ENCODE measurements around the gene FSTL1.

Gene FSTL1

DNA sequence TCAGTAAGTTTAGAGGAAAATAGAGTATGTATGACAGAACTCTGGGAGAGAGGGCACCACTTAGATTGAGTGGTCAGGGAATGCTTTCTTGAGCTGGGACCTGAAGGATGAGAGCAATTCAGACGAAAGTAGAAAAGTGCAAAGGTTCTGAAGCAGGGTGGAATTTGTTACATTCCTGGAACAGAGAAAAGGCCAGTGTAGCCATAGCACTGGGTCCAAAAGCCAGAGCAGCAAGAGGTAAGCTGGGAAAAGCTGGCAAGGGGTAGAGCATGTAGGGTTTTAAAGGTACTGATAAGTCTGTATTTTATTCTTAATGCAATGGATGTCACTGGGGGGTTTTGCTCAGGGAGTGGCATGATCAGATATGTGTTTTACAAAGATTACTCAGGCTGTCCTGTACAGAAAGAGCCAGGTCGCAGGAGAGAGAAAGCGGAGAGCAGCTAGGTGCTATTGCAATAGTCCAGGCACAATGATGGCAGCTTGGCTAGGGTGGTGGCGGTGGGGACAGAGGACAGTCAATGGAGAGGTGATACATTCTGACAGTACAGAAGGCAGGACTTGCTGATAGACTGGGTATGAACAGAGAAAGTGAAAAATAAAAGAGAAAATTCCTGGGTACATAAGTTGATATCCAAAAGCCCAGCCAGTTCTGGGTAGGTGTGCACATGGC, 17.0 kb downstream of the FSTL1 start:
- Mint-ChIP-seq H3K4me3 (no peak overlapping the region), H3K27ac (no peak overlapping the region), H3K4me1 (no peaks in the 10 kb centered on the region), H3K9me3 (no peaks in the 10 kb centered on the region), H3K27me3 (peaks cover 23% of the 10 kb centered on the region)
- DNase-seq (no peak), ATAC-seq (no peak)

DNA sequence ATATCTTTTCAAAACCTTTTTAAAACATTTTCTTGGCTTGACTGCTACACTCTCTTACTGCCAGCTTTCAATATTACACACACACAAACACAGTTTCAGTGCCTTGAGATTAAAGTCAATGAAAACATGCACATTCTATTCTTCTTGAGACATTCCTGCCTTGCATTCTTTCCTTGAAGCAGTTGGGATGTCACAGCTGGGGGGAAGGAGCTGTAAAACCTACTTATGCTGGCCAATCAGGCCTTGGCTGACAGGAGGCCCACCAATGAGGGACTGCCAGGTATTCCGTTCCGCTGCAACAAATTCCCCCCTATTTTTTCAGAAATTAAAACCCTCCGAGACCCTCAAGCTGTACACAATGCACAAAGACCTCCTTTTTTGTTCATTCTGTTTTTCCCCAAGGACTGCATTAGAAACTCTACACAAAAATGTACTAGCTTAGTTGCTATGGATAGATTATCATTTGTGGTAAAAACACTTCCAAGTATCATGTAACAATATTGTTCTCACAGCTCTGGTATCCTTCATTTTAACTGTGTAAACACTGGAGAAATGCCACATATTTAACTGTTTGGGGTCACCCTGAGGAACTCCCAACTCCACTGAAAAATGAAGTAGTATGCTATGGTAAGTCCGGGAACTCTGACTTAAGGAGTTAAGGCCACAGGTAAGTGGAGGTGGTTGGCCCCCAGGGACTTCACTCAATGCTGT, 18.5 kb downstream of the FSTL1 start:
- DNase-seq = no peak
- Mint-ChIP-seq H3K27me3 (peaks cover 23% of the 10 kb centered on the region), H3K27ac (no peak overlapping the region), H3K4me1 (no peaks in the 10 kb centered on the region), H3K4me3 (no peak overlapping the region), H3K9me3 (no peaks in the 10 kb centered on the region)
- no peak for ATAC-seq

DNA sequence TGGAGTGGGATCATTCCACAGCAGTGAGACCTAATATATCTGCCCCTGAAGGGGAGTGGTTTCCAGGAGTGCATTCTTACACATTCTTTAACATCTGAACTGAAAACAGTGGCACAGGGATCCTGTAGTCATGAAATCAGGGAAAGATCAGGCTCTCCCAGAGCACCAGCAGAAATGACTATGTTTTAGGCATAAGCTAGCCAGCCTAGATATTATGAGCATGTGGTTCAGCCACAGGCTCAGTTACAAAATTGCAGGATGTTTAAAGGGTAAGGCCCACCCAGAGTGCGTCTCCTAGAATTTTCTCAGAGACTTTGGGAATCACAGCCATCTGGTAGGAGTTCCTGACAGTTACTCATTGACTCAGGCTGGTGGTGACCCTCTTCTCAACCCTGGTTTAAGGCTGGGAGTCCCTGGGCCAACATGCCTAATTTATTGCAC, 20.9 kb downstream of the FSTL1 start:
- peaks cover 24% of the 10 kb centered on the region for H3K27me3 Mint-ChIP-seq
- no peaks in the 10 kb centered on the region for H3K9me3 Mint-ChIP-seq
- no peaks in the 10 kb centered on the region for H3K4me1 Mint-ChIP-seq
- no peak overlapping the region for H3K4me3 Mint-ChIP-seq
- no peak overlapping the region for H3K27ac Mint-ChIP-seq
- ATAC-seq (no peak), DNase-seq (no peak)

DNA sequence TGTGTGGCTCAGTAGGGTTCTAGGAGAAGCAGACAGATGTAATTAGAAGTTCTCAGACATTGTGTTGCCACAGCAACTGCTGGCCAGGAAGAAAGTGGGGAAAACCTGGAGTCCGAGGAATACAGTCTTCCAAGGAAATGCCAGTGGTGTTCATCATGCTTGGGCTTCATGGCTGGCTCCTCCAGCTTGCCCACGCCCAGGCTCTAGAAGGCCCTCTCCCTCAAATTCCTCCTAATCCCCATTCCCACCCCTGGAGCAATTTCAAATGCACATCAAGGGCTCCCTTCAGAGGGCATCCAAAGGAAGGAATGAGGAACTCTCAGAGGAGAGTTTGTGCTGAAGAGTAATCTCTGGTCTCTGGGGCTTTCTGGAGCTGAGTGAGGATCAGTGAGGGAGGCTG, 21.9 kb downstream of the FSTL1 start:
- Mint-ChIP-seq H3K27me3 (peaks cover 29% of the 10 kb centered on the region), H3K27ac (no peak overlapping the region), H3K4me3 (no peak overlapping the region), H3K4me1 (no peaks in the 10 kb centered on the region), H3K9me3 (no peaks in the 10 kb centered on the region)
- no peak for DNase-seq
- ATAC-seq = no peak

DNA sequence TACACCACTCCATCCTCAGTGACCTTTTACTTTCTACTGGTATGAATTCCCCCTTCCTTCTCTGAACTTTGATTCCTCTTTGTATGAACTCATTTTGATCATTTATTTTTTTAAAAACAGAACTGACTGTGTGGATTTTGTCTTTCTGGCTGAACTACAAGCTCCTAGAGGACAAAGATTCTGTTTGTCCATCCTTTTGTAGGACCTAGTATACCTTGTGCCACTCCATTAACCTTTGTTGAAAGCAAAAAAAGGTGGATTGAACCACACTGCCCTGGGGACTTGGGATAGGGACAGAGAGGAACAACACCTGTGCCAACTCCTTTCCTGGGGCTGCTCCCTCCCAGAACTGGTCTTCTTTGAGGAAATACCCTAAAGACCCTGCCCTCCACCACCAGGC, 23.6 kb downstream of the FSTL1 start:
- ATAC-seq (no peak), DNase-seq (no peak)
- H3K4me1 Mint-ChIP-seq = no peaks in the 10 kb centered on the region
- H3K4me3 Mint-ChIP-seq = no peak overlapping the region
- no peaks in the 10 kb centered on the region for H3K9me3 Mint-ChIP-seq
- no peak overlapping the region for H3K27ac Mint-ChIP-seq
- peaks cover 14% of the 10 kb centered on the region for H3K27me3 Mint-ChIP-seq

DNA sequence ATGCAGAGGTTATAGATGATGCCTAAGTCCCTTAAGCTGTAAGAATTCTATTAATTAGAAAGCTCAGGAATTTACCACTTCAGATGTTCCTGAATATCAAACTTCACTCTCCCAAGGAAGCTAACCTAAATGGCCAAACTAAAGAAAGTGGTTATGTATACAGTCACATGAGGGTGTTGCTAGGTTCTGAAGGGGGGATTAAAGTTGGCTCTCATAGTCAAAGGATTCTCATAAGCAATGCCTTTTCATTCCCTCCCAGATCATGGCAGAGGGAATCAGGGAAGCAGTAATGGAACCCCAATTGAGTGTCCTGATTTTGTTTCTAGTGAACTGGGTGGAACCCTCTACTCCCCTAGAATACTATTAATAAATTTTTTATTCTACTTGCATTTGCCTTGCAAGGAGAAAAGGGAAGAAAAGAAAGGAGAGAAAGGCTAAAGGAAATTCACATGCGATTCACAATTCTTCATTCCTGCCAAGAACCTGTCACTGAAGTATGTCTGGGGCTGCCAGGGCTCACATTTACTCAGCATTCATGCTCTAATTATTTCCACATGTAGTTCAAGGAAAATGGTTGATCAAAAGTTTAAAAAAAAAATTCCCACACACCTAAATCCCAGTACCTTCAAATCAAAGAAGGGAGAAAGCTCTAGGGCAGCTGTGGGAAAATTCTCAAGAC, 25.1 kb downstream of the FSTL1 start:
- Mint-ChIP-seq H3K4me3 (no peak overlapping the region), H3K9me3 (no peaks in the 10 kb centered on the region), H3K27ac (no peak overlapping the region), H3K4me1 (no peaks in the 10 kb centered on the region), H3K27me3 (peaks cover 14% of the 10 kb centered on the region)
- ATAC-seq (no peak), DNase-seq (no peak)

DNA sequence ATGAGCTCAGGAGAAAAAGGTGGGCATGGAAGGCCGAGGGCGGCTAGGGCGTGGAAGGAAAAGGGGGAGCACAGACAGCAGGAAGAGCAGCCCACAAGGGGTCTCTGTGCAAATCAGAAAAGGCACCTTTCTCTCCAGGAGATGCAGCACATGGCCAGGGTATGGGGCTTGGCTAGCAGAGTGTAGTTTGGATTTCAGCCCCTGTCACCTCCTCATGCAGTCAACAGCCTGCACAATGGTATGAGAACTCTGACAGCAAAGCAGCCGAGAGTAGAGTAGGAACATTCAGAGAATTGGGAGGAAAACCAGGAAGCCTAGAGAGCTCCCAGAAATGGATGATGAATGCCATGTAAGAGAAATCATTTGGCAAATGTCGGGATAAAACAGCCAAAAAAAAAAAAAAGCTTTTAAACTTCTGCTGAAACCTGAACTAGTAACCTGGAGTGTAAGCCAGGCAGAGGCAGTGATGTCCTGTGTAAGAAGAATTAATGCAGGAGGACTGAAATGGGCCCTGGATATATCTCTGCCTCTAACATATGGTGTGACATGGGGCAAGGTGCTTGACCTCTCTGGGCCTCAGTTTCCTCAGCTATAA, 25.7 kb downstream of the FSTL1 start:
- no peak for DNase-seq
- Mint-ChIP-seq H3K9me3 (no peaks in the 10 kb centered on the region), H3K4me1 (no peaks in the 10 kb centered on the region), H3K27me3 (peaks cover 14% of the 10 kb centered on the region), H3K27ac (no peak overlapping the region), H3K4me3 (no peak overlapping the region)
- ATAC-seq = no peak

DNA sequence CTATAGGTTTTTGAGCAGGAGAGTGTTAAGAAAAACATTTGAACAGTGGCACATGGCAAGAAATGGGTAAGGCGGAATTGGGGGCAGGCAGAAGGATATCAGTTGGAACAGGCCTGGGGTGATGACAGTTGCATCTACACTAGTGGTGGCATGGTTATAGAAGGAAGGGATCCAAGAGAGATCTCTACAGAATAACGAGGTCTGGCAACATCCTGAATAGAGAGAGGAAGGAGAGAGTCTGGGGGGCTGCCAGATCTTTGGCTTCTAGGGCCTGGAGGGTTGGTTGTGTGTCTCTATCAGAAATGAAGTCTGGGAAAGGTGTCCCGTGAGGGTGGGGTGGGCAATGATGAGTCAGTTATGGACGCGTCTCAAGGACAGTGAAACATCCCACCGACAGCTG, 26.3 kb downstream of the FSTL1 start:
- Mint-ChIP-seq H3K4me1 (no peaks in the 10 kb centered on the region), H3K4me3 (no peak overlapping the region), H3K27ac (no peak overlapping the region), H3K27me3 (peaks cover 16% of the 10 kb centered on the region), H3K9me3 (no peaks in the 10 kb centered on the region)
- DNase-seq = no peak
- ATAC-seq = no peak

DNA sequence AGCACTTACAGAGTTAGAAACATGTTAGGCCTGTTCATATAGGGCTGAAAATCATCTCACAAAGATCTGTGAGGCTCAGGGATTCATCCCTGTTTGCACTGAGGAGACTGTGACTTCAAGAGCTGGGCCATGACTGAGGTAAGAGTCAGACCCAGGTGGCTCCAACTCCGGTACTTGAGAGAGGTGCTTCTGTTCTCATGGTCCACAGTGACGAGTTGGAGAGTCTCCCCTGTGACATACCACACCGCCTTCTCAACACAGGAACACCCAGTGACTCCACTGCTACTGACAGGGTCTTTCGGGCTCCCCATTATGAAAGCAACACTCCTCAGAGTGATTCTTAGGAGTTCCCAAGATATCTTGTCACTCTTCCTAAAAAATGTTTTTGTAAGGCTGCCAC, 27.4 kb downstream of the FSTL1 start:
- peaks cover 8% of the 10 kb centered on the region for H3K4me1 Mint-ChIP-seq
- no peaks in the 10 kb centered on the region for H3K9me3 Mint-ChIP-seq
- no peak for DNase-seq
- H3K27ac Mint-ChIP-seq = no peak overlapping the region
- H3K27me3 Mint-ChIP-seq = peaks cover 24% of the 10 kb centered on the region
- no peak overlapping the region for H3K4me3 Mint-ChIP-seq
- ATAC-seq = no peak

DNA sequence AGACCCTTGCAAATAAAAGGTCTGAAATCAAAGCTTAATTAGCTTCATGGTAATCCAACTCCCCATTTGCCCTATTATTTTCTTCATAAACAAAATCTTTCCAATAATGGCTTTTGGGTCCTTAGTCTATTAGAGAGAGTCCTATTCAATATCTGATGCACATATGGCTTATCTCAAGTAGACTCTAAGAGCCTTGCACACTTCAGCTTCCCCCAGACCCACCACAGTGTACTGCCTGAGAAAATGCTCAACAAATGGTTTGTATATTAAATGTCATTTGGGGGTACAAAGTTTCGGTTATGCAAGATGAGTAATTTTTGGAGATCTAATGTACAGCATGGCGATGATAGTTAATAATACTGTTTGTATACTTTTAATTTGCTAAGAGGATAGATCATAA, 28.9 kb downstream of the FSTL1 start:
- H3K4me1 Mint-ChIP-seq = peaks cover 20% of the 10 kb centered on the region
- no peak overlapping the region for H3K27ac Mint-ChIP-seq
- no peak for ATAC-seq
- H3K27me3 Mint-ChIP-seq = peaks cover 24% of the 10 kb centered on the region
- DNase-seq = no peak
- no peaks in the 10 kb centered on the region for H3K9me3 Mint-ChIP-seq
- H3K4me3 Mint-ChIP-seq = no peak overlapping the region

DNA sequence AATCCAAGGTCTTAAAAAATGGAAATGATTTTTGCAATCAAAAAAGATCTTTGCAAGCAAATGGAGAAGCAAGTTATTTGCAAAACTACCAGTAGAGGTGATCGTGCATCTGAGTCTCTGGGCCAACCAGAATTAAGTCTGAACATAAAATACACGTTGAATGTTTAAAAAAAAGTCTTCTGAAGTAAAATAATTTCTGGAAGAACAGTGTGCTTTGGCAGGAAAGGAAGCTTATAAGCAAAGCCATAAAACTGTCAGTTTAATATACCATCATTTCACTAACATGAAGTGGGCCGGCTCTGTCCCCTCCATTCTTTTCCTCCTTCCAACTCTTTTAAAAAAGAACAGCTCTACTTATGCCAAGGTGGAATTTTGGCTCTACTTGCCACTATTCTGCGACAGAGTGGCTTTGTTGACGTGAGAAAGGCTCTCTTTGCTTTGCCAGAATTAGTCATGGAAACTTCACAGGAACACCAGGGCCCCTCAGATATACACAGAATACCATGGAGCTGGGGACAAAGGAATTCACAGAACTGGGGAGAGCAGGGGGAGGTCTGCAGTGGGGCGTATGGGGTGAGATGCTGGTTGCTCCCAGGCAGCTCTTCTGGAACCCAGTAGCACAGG, 29.8 kb downstream of the FSTL1 start:
- Mint-ChIP-seq H3K27me3 (peaks cover 17% of the 10 kb centered on the region), H3K9me3 (no peaks in the 10 kb centered on the region), H3K27ac (no peak overlapping the region), H3K4me1 (peaks cover 20% of the 10 kb centered on the region), H3K4me3 (no peak overlapping the region)
- DNase-seq (no peak), ATAC-seq (no peak)

DNA sequence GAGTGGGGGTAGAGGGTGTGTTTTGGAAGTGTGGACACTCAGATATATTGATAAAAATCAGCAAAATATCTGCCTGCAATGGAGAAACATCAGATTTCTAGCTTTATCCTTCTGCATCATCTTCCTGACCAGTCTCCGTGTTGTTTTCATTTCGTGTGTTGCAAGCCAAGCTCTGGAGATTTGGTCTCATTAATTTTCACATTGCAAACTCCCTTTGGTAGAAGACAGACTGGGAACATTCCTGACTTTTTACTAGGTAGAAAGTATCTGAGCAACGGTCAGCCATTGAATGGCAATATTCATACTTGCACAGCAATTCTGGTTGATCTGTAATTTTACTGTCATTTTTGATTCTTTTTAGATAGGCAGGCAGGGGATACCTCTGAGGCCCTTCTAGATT, 30.4 kb downstream of the FSTL1 start:
- H3K4me3 Mint-ChIP-seq = no peak overlapping the region
- DNase-seq = no peak
- H3K9me3 Mint-ChIP-seq = no peaks in the 10 kb centered on the region
- H3K27ac Mint-ChIP-seq = no peak overlapping the region
- H3K27me3 Mint-ChIP-seq = peaks cover 17% of the 10 kb centered on the region
- peaks cover 20% of the 10 kb centered on the region for H3K4me1 Mint-ChIP-seq
- ATAC-seq = no peak

DNA sequence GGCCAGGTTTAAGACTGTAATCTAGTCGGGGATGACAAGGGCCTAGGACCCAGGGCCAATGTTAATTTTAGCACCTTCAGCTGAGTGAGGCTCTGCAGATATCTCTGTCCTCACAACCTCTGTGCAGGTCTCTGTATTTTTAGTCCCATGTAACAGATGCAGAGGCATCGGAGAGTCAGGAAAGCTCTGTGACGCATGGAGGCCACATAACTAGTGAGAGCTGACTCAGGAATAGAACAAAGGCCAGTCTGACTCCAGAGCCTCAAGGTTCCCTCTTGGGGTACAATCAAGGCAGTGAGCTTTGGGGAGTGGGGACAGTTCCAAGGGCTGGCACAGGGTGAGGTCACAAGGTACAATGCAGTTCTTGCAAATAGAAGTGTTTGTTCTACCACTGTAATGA, 31.0 kb downstream of the FSTL1 start:
- H3K9me3 Mint-ChIP-seq = no peaks in the 10 kb centered on the region
- no peak overlapping the region for H3K27ac Mint-ChIP-seq
- H3K27me3 Mint-ChIP-seq = peaks cover 14% of the 10 kb centered on the region
- DNase-seq (no peak), ATAC-seq (no peak)
- peaks cover 20% of the 10 kb centered on the region for H3K4me1 Mint-ChIP-seq
- no peak overlapping the region for H3K4me3 Mint-ChIP-seq

DNA sequence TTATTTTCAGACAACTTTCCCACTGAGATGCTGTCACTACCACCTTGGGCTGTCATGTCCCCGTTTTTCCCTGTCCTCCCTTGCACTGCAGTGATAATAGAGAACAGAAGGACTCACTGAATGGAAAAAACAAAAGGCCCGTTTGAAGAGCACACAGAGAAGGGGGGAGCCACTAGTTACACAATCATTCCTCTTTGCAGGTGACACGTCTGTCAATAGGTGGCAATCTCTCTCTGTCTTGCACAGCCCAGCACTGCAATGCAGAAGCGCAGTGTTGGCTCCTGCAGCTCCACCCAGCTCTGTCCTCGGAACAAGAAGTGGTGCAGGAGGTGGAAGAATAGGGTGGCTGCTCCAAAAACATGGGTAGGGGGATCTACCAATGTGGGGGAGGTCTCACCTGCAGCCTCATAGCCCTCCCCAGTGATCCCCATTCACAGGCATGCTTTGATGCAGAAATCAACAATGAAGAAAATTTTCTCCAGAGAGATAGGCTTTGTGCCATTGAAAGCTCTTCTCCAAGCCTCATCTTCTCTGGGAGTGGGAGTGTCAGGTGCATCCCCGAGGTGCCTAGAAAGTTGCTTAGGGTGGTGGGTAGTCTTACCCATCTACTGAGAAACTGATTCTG, 31.8 kb downstream of the FSTL1 start:
- DNase-seq = peak; percentile 16 to 28
- Mint-ChIP-seq H3K27me3 (peaks cover 10% of the 10 kb centered on the region), H3K4me3 (no peak overlapping the region), H3K27ac (no peak overlapping the region), H3K4me1 (peaks cover 20% of the 10 kb centered on the region), H3K9me3 (no peaks in the 10 kb centered on the region)
- peak; percentile 77 for ATAC-seq

DNA sequence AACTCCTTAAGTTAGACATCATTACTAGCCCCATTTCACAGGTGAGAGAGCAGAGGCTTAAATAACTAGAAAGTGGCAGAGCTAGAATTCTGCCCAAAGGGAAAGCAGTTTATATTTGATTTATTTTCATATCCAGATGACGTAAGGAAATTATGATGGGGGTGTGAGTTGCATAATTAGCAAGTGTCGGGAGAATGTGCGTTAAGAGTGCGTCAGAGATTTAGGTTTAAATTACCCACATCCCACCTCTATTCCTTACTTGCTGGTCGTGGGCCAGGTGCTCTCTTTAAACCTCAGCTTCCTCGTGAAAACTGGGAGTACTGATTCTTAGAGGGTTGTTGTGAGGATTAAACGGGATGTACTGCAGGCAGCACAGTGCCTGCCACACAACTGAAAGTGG, 32.3 kb downstream of the FSTL1 start:
- Mint-ChIP-seq H3K27me3 (peaks cover 10% of the 10 kb centered on the region), H3K4me1 (peaks cover 20% of the 10 kb centered on the region), H3K9me3 (no peaks in the 10 kb centered on the region), H3K4me3 (no peak overlapping the region), H3K27ac (no peak overlapping the region)
- DNase-seq (no peak), ATAC-seq (no peak)
